Activated naive CD4-positive, alpha-beta T cell treated with anti-CD3 and anti-CD28 coated beads, Interleukin-2, amount 10 ng/mL, durations not matched to agents 7 days and 5 days (primary cell): ENCODE data around the gene POC1A.
"Not testable (repeated sequence)": the region's sequence is repeated elsewhere in the genome, so short reads cannot be mapped to it uniquely, and the experiment has no call there.

ENCODE experiments used
- CTCF ChIA-PET: fragments of 350-600 bp; sonication (Branson Sonifier 250); formaldehyde crosslinking; loops from one replicate; lab custom pipeline; 2021; ENCODE audit warnings: antibody characterized with exemption; lab: Charles Lee
- DNase-seq: peaks from one replicate; pipeline ENCODE4 v3.0.0-alpha.2; 2020
- H3K27ac Mint-ChIP-seq: one replicate; pipeline ENCODE4 v1.8.0; 2021; ENCODE audit warnings: mild to moderate bottlenecking, moderate library complexity, mixed read lengths
- H3K27me3 Mint-ChIP-seq: one replicate; pipeline ENCODE4 v1.8.0; 2021; ENCODE audit warnings: mild to moderate bottlenecking, mixed read lengths
- H3K36me3 Mint-ChIP-seq: one replicate; pipeline ENCODE4 v1.8.0; 2021; ENCODE audit warnings: mixed read lengths
- H3K4me1 Mint-ChIP-seq: one replicate; pipeline ENCODE4 v1.8.0; 2021; ENCODE audit warnings: mixed read lengths
- H3K4me3 Mint-ChIP-seq: one replicate; pipeline ENCODE4 v1.8.0; 2021; ENCODE audit warnings: mild to moderate bottlenecking, moderate library complexity, mixed read lengths
- H3K9me3 Mint-ChIP-seq: one replicate; pipeline ENCODE4 v1.8.0; 2021; ENCODE audit warnings: mixed read lengths

POC1A gene

DNA sequence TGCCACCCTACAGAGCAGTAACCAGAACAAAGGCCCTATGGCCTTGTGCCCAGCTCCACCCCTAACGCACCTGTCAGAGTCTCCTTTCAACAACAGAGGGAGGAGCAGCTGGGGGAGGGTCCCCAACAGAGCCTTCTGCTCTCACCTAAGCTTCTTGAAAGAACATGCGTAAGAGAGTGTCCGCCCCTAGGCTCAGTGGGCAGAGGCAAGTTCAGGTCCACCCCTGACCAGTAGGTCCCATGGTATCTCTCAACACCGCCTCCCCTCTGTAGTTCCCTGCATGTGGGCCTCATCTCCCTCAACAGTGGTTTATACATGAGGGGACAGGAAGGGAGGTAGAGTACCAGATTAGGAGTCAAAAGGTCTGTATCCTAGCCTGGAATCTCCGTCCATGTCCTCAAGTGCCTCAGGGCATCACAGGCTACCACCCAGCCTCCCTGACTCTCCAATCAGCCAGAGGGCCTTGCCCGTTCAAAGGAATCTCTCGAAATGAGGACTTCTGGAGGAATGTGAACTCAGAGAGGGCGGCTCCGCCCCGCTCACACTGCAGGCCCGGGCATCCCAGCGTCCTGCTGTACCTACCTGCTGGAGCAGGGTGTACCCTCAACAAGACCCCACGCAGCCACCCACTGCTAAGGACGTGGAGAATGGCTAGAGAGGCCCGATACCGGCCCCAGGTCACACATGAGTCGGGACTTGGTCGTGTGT is 680 bp downstream of the POC1A start:
- DNase-seq: peak; percentile 35
- H3K27me3 Mint-ChIP-seq: no peaks in the 10 kb centered on the region
- H3K9me3 Mint-ChIP-seq: no peaks in the 10 kb centered on the region
- CTCF ChIA-PET: interaction anchor here (1.0 to 1.7 kb wide), 2 partner anchors 9 to 67 kb away, joined by 5 read pairs; no protein-coding TSS in a partner anchor
- peak overlapping the region; percentile 86 for H3K4me3 Mint-ChIP-seq
- peaks cover 9% of the 10 kb centered on the region for H3K36me3 Mint-ChIP-seq
- H3K4me1 Mint-ChIP-seq: peaks cover 29% of the 10 kb centered on the region
- H3K27ac Mint-ChIP-seq: peak overlapping the region; percentile 94

DNA sequence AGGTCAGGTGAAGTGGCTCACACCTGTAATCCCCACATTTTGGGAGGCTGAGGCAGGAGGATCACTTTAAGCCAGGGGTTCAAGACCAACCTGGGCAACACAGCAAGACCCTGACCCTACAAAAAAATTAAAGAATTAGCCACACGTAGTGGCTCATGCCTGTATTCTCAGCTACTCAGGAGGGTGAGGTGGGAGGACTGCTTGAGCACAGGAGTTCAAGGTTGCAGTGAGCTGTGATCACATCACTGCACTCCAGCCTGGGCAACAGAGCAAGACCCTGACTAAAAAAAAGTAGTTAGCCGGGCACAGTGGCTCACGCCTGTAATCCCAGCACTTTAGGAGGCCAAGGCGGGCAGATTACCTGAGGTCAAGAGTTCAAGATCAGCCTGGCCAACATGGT is 2.2 kb downstream of the POC1A start:
- H3K27ac Mint-ChIP-seq, H3K4me3 Mint-ChIP-seq, DNase-seq, H3K27me3 Mint-ChIP-seq, CTCF ChIA-PET, H3K9me3 Mint-ChIP-seq: not testable (repeated sequence)
- H3K4me1 Mint-ChIP-seq: peaks cover 29% of the 10 kb centered on the region
- peaks cover 14% of the 10 kb centered on the region for H3K36me3 Mint-ChIP-seq

DNA sequence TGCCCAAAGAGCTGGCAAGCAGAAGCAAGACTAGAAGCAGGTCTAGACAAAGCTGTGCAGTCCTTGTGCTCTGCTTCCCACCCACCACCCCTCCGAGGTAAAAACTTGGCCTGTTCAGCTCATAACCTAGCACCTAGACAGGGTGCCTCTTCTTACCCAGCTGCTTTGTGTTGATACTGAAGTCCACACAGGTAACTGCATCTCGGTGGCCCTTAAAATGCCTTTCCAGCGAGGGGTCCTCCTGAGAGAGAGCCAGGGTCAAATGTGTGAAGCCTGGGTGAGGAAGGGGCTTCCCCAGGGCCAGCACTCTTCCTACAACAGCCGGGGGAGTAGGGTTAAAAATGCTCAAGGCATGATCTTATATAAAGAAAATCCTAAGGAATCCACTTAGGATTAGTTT is 3.4 kb downstream of the POC1A start:
- H3K9me3 Mint-ChIP-seq: no peaks in the 10 kb centered on the region
- H3K36me3 Mint-ChIP-seq: peaks cover 15% of the 10 kb centered on the region
- no peak for DNase-seq
- H3K27me3 Mint-ChIP-seq: no peaks in the 10 kb centered on the region
- H3K4me3 Mint-ChIP-seq: no peak overlapping the region
- peaks cover 28% of the 10 kb centered on the region for H3K4me1 Mint-ChIP-seq
- H3K27ac Mint-ChIP-seq: no peak overlapping the region
- CTCF ChIA-PET: interaction anchor here (1.9 kb wide), 1 partner anchor 150 kb away, joined by 10 read pairs; no protein-coding TSS in a partner anchor

DNA sequence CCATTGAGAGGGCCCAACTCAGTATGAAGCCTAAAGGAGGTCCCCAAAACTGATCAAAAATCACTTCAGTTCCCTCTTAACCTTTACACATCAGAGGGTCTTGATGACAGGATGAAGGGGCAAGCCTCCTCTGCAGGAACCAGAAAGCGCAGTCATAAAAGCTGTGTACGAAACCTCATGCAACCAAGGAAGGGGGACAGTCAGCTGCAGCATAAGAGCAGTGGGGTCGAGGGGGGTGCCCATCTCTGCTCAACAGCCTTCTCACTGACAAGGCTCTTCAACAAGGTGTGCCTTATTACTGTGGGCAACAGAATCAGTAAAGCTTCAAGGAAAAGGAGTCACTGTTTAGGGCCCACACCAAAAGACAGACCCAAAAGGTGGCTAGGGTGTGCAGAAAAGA is 3.9 kb downstream of the POC1A start:
- CTCF ChIA-PET: interaction anchor here (1.9 kb wide), 1 partner anchor 149 kb away, joined by 10 read pairs; no protein-coding TSS in a partner anchor
- no peak overlapping the region for H3K27ac Mint-ChIP-seq
- no peaks in the 10 kb centered on the region for H3K9me3 Mint-ChIP-seq
- DNase-seq: no peak
- H3K36me3 Mint-ChIP-seq: peaks cover 15% of the 10 kb centered on the region
- no peaks in the 10 kb centered on the region for H3K27me3 Mint-ChIP-seq
- H3K4me3 Mint-ChIP-seq: no peak overlapping the region
- H3K4me1 Mint-ChIP-seq: peaks cover 24% of the 10 kb centered on the region

DNA sequence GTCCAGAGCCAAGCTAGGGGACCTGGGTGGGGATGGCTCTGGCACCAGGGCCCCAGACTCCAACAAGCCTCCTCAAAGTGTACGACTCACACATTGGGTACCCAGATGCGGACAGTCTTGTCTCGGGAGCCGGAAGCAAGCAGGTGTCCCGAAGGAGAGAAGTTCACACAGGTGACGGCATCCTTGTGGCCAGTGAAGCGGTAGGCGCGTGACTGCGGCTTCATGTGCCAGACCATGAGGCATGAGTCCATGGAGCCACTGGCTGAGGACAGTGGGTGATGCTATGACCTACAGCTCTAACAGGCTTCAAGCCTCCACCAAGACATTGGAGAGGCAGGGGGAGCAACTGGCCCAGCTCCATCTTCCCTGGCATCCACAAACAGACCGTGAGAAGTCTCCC is 4.5 kb downstream of the POC1A start:
- H3K27me3 Mint-ChIP-seq: no peaks in the 10 kb centered on the region
- no peak overlapping the region for H3K27ac Mint-ChIP-seq
- CTCF ChIA-PET: interaction anchor here (1.9 kb wide), 1 partner anchor 148 kb away, joined by 10 read pairs; no protein-coding TSS in a partner anchor
- peaks cover 20% of the 10 kb centered on the region for H3K4me1 Mint-ChIP-seq
- peaks cover 21% of the 10 kb centered on the region for H3K36me3 Mint-ChIP-seq
- no peak for DNase-seq
- H3K4me3 Mint-ChIP-seq: no peak overlapping the region
- H3K9me3 Mint-ChIP-seq: no peaks in the 10 kb centered on the region

DNA sequence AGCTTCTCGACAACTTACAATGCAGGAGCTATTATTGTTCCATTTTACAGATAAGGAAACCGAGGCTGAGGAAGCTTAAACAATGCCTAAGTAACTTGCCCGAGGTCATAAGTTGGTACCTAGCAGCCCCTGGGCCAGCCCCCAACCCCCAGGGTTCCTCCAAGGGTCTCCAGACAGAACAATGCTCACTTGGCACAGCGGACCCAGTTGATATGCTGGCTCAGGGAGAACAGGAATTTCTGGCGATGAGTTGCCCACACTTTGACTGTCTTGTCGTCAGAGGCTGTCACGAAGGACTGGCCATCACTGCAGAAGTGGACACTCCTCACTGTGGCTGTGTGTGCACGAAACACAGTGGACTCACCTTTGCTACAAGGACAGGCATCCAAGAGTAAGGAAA is 5.2 kb downstream of the POC1A start:
- no peak overlapping the region for H3K27ac Mint-ChIP-seq
- H3K4me3 Mint-ChIP-seq: no peak overlapping the region
- H3K4me1 Mint-ChIP-seq: peaks cover 26% of the 10 kb centered on the region
- peaks cover 26% of the 10 kb centered on the region for H3K36me3 Mint-ChIP-seq
- no peak for DNase-seq
- CTCF ChIA-PET: interaction anchor here (0.9 to 8.0 kb wide), 3 partner anchors 96 to 212 kb away, joined by 3 to 111 read pairs (median 4); no protein-coding TSS in a partner anchor
- H3K27me3 Mint-ChIP-seq: no peaks in the 10 kb centered on the region
- no peaks in the 10 kb centered on the region for H3K9me3 Mint-ChIP-seq

DNA sequence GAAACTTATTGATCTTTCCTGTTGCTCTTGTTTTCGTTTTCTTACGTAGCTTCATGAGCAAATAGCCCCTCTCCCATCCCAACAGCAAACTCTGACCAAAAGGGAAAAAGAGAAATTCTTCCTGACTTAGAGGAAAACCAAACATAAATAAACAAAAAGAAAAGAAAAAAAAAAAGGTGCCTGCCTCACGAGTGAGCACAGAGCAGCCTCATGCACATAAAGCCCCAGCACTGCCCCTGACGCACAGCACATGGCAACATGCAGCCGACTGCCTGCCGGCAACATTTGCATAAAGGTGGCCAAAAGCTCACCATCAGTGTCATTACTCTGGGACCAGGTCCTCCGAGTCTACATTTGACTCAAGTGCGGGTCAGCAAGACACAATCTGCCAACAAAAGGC is 6.4 kb downstream of the POC1A start:
- H3K36me3 Mint-ChIP-seq: peaks cover 33% of the 10 kb centered on the region

DNA sequence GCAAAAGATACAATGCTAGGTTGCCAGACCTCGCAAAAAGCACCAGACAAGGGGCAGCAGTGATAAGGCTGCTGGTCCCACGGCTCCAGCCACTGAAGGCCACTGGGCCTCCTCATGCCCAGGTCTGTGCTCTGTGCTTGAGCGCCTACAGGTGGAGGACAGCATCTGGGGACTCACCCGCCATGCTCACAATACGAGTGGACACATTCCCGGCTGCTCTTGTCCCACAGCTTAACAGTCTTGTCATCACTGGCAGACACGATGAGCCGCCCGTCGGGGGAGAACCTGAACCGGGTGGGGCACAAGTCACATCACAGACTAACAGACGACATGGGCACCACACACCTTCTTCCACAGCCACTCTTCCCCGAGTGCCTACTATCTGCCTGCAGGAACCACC is 7.4 kb downstream of the POC1A start:
- CTCF ChIA-PET: interaction anchor here (1.6 to 8.0 kb wide), 3 partner anchors 94 to 205 kb away, joined by 4 to 111 read pairs (median 17); partner anchors contain the start of genes PARP3 and RRP9
- H3K4me1 Mint-ChIP-seq: peaks cover 14% of the 10 kb centered on the region
- no peak for DNase-seq
- no peak overlapping the region for H3K27ac Mint-ChIP-seq
- H3K9me3 Mint-ChIP-seq: no peaks in the 10 kb centered on the region
- no peak overlapping the region for H3K4me3 Mint-ChIP-seq
- peaks cover 33% of the 10 kb centered on the region for H3K36me3 Mint-ChIP-seq
- H3K27me3 Mint-ChIP-seq: no peaks in the 10 kb centered on the region

More for the DNA sequence above, 6.4 kb downstream of the POC1A start:
- DNase-seq: no peak
- H3K4me1 Mint-ChIP-seq: peaks cover 19% of the 10 kb centered on the region
- H3K27ac Mint-ChIP-seq: no peak overlapping the region
- no peaks in the 10 kb centered on the region for H3K9me3 Mint-ChIP-seq
- H3K27me3 Mint-ChIP-seq: no peaks in the 10 kb centered on the region
- H3K4me3 Mint-ChIP-seq: no peak overlapping the region
- CTCF ChIA-PET: interaction anchor here (0.5 to 8.0 kb wide), 4 partner anchors 145 to 206 kb away, joined by 3 to 111 read pairs (median 4); partner anchors contain the start of genes PARP3, RPL29 and RRP9

DNA sequence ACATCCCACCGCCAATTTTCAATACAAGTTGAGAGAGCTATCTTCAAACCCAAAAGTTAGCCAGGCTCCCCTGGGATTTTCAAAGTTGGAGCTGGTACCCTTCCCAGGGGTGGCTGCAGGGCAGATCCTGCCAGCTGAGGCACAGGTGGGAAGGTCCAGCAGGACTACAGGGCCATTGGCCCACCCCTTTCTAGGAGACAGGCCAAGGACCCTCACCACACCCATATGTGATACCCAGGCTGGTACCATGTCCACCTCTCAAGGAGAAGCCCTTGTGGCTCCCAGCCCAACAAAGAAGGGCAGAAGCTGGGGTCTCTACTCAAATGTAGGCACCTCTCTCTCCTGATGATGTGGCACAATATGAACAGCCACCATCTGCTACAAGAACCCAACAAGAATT is 8.0 kb downstream of the POC1A start:
- H3K9me3 Mint-ChIP-seq: no peaks in the 10 kb centered on the region
- H3K27ac Mint-ChIP-seq: no peak overlapping the region
- DNase-seq: no peak
- peaks cover 30% of the 10 kb centered on the region for H3K36me3 Mint-ChIP-seq
- peaks cover 14% of the 10 kb centered on the region for H3K4me1 Mint-ChIP-seq
- H3K4me3 Mint-ChIP-seq: no peak overlapping the region
- CTCF ChIA-PET: interaction anchor here (0.8 to 8.0 kb wide), 5 partner anchors 12 to 192 kb away, joined by 3 to 111 read pairs (median 8); partner anchors contain the start of gene RPL29
- no peaks in the 10 kb centered on the region for H3K27me3 Mint-ChIP-seq

DNA sequence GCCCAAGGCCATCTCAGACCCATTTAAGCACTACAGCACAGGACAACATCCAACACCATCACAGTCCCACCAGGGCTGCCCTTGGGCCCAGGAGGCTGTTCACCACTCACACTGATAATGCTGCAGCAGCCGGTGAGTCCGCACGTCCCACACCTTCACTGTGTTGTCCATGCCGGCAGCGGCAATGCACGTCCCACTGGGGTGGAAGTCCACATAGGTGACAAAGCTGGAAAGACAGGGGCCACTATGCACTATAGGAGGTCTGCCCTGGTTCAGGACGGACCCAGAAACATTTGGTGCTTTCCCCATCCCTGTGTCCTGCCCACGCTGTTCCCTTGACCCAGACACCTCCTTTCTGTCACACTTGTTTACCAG is 8.5 kb downstream of the POC1A start:
- CTCF ChIA-PET: interaction anchor here (0.8 to 8.0 kb wide), 5 partner anchors 11 to 193 kb away, joined by 3 to 111 read pairs (median 8); partner anchors contain the start of gene RPL29
- no peaks in the 10 kb centered on the region for H3K9me3 Mint-ChIP-seq
- peaks cover 14% of the 10 kb centered on the region for H3K4me1 Mint-ChIP-seq

DNA sequence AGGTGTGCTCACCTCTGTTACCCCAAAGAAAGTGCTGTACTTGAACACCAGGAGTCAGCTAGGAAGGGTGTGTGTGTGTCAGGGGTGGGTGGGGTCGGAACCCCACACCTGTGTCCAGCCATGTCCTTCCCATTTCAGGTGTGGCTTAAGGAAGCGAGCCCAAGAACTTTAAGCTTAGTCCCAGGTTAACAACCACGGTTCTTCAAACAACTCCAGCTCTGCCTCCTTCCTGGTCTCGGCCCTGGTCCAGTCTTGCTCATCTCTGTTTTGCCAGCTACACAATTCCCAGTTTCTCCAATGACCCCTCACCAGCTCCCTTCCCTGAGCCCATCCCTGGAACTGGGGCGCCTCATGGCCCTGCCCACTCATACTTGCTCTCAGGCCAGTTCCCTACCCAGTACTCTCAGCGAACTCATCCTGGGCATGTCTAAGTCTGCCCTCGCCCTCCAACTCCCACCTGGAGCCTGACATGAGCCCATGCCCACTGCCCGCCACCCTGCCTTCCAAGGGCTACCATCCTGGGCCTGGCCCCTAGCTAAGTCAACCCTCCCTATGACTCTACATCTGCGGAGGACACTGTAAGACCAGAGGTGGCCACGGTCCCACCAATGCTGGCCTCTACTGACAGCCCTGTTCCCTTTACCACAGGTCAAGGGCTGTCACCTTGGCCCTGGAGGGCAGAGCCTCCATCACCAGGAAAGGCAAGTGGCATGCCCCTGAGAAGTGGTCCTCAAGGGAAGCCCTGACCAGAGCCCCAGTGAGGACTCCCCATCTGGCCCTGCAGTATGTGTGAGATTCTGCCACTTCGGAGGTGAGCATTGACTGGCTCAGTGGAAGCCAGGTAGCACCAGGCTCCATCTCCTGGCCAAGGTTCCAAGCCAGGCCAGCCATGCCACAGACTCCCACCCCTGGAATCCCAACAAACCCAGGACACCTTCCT is 9.2 kb downstream of the POC1A start:
- H3K36me3 Mint-ChIP-seq: peaks cover 30% of the 10 kb centered on the region

More for the DNA sequence above, 8.5 kb downstream of the POC1A start:
- no peak overlapping the region for H3K4me3 Mint-ChIP-seq
- no peaks in the 10 kb centered on the region for H3K27me3 Mint-ChIP-seq
- peaks cover 30% of the 10 kb centered on the region for H3K36me3 Mint-ChIP-seq
- no peak overlapping the region for H3K27ac Mint-ChIP-seq
- DNase-seq: no peak

DNA sequence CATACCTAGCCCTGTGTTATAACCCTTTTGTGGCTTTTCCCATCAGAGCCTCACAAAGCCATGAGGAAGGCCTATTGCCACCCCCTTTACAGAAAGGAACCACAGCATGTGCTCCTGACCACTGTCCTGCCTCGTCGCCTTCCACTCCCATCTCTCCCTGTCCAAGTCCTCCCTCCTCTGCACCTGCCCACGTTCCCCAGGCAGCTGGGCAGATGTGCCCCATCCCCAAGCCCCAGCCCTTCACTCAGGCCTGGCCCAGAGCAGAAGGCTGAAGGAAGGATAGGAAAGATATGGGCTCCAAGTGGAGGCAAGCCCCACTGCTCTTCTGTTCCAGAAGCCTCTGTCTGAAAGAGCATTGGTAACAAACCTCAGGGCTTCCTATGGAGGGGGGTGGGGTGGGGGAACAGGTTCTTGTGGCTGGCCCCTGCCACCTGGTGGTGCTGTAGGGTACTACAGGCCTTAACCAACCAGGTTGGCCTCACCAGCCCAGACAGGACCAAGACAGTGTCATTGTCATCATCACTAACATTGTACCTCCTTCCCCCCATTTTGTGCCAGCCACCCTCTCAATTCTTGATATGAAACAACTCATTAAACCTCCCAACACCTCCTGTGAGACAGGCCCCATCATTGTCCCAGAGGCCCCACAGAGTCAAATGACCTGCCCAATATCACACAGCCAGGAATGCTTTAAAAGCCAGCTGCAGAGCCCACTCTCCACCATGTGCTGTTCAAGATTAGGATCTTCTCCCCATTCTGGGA is 10.0 kb downstream of the POC1A start:
- CTCF ChIA-PET: interaction anchor here (0.9 to 8.0 kb wide), 10 partner anchors 9 to 201 kb away, joined by 4 to 111 read pairs (median 8); partner anchors contain the start of genes DUSP7 and RPL29
- Mint-ChIP-seq H3K36me3 (peaks cover 26% of the 10 kb centered on the region), H3K27me3 (no peaks in the 10 kb centered on the region), H3K27ac (no peak overlapping the region), H3K9me3 (no peaks in the 10 kb centered on the region), H3K4me1 (peaks cover 14% of the 10 kb centered on the region), H3K4me3 (no peak overlapping the region)
- DNase-seq: peak; percentile 93

More for the DNA sequence above, 9.2 kb downstream of the POC1A start:
- H3K27ac Mint-ChIP-seq: peak overlapping the region; percentile 49
- CTCF ChIA-PET: interaction anchor here (0.9 to 8.0 kb wide), 8 partner anchors 8 to 202 kb away, joined by 3 to 111 read pairs (median 7); partner anchors contain the start of genes DUSP7 and RPL29
- peaks cover 14% of the 10 kb centered on the region for H3K4me1 Mint-ChIP-seq
- no peaks in the 10 kb centered on the region for H3K9me3 Mint-ChIP-seq
- H3K27me3 Mint-ChIP-seq: no peaks in the 10 kb centered on the region
- no peak overlapping the region for H3K4me3 Mint-ChIP-seq
- DNase-seq: no peak

DNA sequence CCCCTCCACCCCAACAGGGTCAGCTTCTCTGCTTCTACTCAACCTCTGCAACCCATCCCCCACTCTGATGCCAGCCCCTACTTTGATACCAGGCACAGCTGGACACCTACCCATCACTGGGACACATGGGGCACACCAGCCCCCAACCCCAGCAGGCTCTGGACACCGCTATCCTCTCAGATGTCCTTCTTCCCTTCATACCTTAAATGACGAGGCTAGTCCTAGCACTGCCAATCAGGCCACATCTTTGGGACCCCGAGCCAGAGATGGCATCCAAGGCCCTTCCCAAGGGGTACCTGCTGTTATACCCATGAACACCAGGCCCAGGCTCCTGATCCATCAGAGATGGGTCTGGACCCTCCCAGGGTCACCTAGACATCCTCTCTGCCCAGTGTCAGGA is 10.6 kb downstream of the POC1A start:
- CTCF ChIA-PET: interaction anchor here (1.4 to 8.0 kb wide), 4 partner anchors 21 to 141 kb away, joined by 4 to 111 read pairs (median 11); no protein-coding TSS in a partner anchor
- Mint-ChIP-seq H3K4me1 (peaks cover 14% of the 10 kb centered on the region), H3K4me3 (no peak overlapping the region), H3K9me3 (no peaks in the 10 kb centered on the region), H3K36me3 (peaks cover 26% of the 10 kb centered on the region), H3K27me3 (no peaks in the 10 kb centered on the region), H3K27ac (no peak overlapping the region)
- no peak for DNase-seq
